Tibial artery (tissue), 4 donors: ENCODE data around the gene ZNF32.

Experiments used
- DNase-seq, 2 donors: peaks; one replicate each; pipeline ENCODE4 v3.0.0-alpha.2; 2019
- H3K27ac ChIP-seq, 2 donors: fragments of 200-600 bp; sonication (generic) in 1 of 2; 1 replicate in 1 of 2; 2 replicates in 1 of 2; pipeline ENCODE4 v1.5.1; 2018 to 2019; ENCODE audit warnings: mild to moderate bottlenecking in 1 of 2
- H3K27me3 ChIP-seq, 2 donors: fragments of 200-600 bp; sonication (generic) in 1 of 2; one replicate each; pipeline versions ENCODE4 v1.5.1 to v1.6.0; 2016 to 2019
- H3K36me3 ChIP-seq, 3 donors: fragments of 200-600 bp; sonication (generic) in 2 of 3; one replicate each; pipeline ENCODE4 v1.5.1; 2016 to 2019; ENCODE audit warnings: mild to moderate bottlenecking in 2 of 3
- H3K4me1 ChIP-seq, 4 donors: fragments of 200-600 bp; sonication (generic) in 2 of 4; 1 replicate in 3 of 4; 2 replicates in 1 of 4; pipeline ENCODE4 v1.5.1; 2016 to 2019
- H3K4me3 ChIP-seq, 2 donors: fragments of 200-600 bp; sonication (generic) in 1 of 2; 1 replicate in 1 of 2; 2 replicates in 1 of 2; pipeline ENCODE4 v1.5.1; 2018 to 2019; ENCODE audit warnings: mild to moderate bottlenecking in 2 of 2
- H3K9me3 ChIP-seq, 3 donors: fragments of 200-600 bp; sonication (generic) in 1 of 3; one replicate each; pipeline ENCODE4 v1.5.1; 2016 to 2019
- CTCF ChIP-seq, 2 experiments: fragments of 200-600 bp in 1 of 2; fragments of 450-650 bp in 1 of 2; IDR thresholded peaks; one replicate each; pipeline ENCODE4 v1.5.1; 2017 to 2019; ENCODE audit warnings: antibody characterized with exemption in 2 of 2, mild to moderate bottlenecking in 1 of 2, moderate library complexity in 1 of 2
- intact Hi-C: fragments of 100-400 bp; cut with DNase I; formaldehyde crosslinking; loops from one replicate; pipeline ENCODE4 v1.15.0; 2023; ENCODE audit warnings: low total_unique reads

The ZNF32 gene

GRCh38 chr10:43667317-43667731 lies 18.6 kb upstream of the ZNF32 start:
- no peak for DNase-seq
- Histone ChIP-seq H3K4me1 (peaks cover 0 to 9% (median 5%) of the 10 kb centered on the region in 4 donors), H3K27me3 (peaks cover 0 to 26% of the 10 kb centered on the region in 2 donors), H3K4me3 (peak overlapping the region in 1 of 2 donors; percentile 43), H3K27ac (no peak overlapping the region), H3K9me3 (no peaks in the 10 kb centered on the region), H3K36me3 (no peaks in the 10 kb centered on the region)
- intact Hi-C loops = no loop called here
- TF ChIP-seq CTCF (IDR thresholded peaks at IDR 0.05) = no peak

GRCh38 chr10:43666552-43666951 lies 17.9 kb upstream of the ZNF32 start:
- H3K4me3 ChIP-seq = no peak overlapping the region
- no peak overlapping the region for H3K27ac ChIP-seq
- no peaks in the 10 kb centered on the region for H3K36me3 ChIP-seq
- no peak for TF ChIP-seq CTCF (IDR thresholded peaks at IDR 0.05)
- H3K9me3 ChIP-seq = no peaks in the 10 kb centered on the region
- H3K4me1 ChIP-seq = peaks cover 0 to 7% (median 3%) of the 10 kb centered on the region in 4 donors
- intact Hi-C loops = no loop called here
- no peak for DNase-seq
- peaks cover 0 to 26% of the 10 kb centered on the region in 2 donors for H3K27me3 ChIP-seq

- Histone ChIP-seq H3K36me3 (no peaks in the 10 kb centered on the region), H3K9me3 (no peaks in the 10 kb centered on the region), H3K27me3 (peaks cover 0 to 21% of the 10 kb centered on the region in 2 donors), H3K4me3 (no peak overlapping the region), H3K4me1 (peaks cover 0 to 7% (median 3%) of the 10 kb centered on the region in 4 donors), H3K27ac (no peak overlapping the region)
- no peak for DNase-seq
- no peak for TF ChIP-seq CTCF (IDR thresholded peaks at IDR 0.05)
- intact Hi-C loops = no loop called here
These were observed 16.4 kb upstream of the ZNF32 start for GRCh38 chr10:43665054-43665453.

- TF ChIP-seq CTCF (IDR thresholded peaks at IDR 0.05) = no peak
These were observed 9.5 kb upstream of the ZNF32 start for GRCh38 chr10:43658227-43658626.

GRCh38 chr10:43655311-43655710 lies 6.6 kb upstream of the ZNF32 start:
- no peak for TF ChIP-seq CTCF (IDR thresholded peaks at IDR 0.05)
- no peaks in the 10 kb centered on the region for H3K9me3 ChIP-seq
- H3K27ac ChIP-seq = no peak overlapping the region
- H3K27me3 ChIP-seq = peaks cover 0 to 10% of the 10 kb centered on the region in 2 donors
- intact Hi-C loops = no loop called here
- no peak for DNase-seq
- no peaks in the 10 kb centered on the region for H3K4me1 ChIP-seq
- no peaks in the 10 kb centered on the region for H3K36me3 ChIP-seq
- H3K4me3 ChIP-seq = no peak overlapping the region

More at GRCh38 chr10:43658227-43658626, 9.5 kb upstream of the ZNF32 start:
- Histone ChIP-seq H3K27me3 (peaks cover 0 to 8% of the 10 kb centered on the region in 2 donors), H3K9me3 (no peaks in the 10 kb centered on the region), H3K4me3 (no peak overlapping the region), H3K27ac (no peak overlapping the region), H3K36me3 (no peaks in the 10 kb centered on the region), H3K4me1 (no peaks in the 10 kb centered on the region)
- no peak for DNase-seq
- intact Hi-C loops = no loop called here

- Histone ChIP-seq H3K9me3 (no peaks in the 10 kb centered on the region), H3K4me3 (no peak overlapping the region), H3K27ac (no peak overlapping the region), H3K36me3 (no peaks in the 10 kb centered on the region), H3K4me1 (peaks cover 0 to 9% (median 0%) of the 10 kb centered on the region in 4 donors), H3K27me3 (peaks cover 0 to 10% of the 10 kb centered on the region in 2 donors)
- no peak for TF ChIP-seq CTCF (IDR thresholded peaks at IDR 0.05)
- no peak for DNase-seq
- intact Hi-C loops = no loop called here
These were observed 5.1 kb upstream of the ZNF32 start for GRCh38 chr10:43653746-43654145.
